HCT116 (cell line): Measurements from ENCODE around the gene MXRA8. TPM values are rescaled to one million over a fixed set of nuclear protein-coding genes. Genes with fewer than 3 reads are reported as not detected.

ENCODE experiments used
- ATAC-seq: fragments of 200-7000 bp; cut with Tn5 transposase; 2 replicates; pipeline ENCODE4 v1.9.1; 2020; ENCODE audit warnings: mild to moderate bottlenecking, moderate library complexity
- BruUV-seq: library from RNA; stranded (reverse); fragments of 400-500 nt; replicated peaks from 2 replicates; lab custom pipeline; 2021; lab: Mats Ljungman, UMichigan
- CTCF ChIA-PET: fragments of 300-600 bp; sonication (Branson Sonifier 250); formaldehyde crosslinking; loops from one replicate; lab custom pipeline; 2021; ENCODE audit warnings: antibody characterized with exemption; lab: Charles Lee
- POLR2A ChIA-PET: fragments of 300-600, 350-600 bp; sonication (Branson Sonifier 250); formaldehyde crosslinking; loops from one replicate; lab custom pipeline; 2021; ENCODE audit warnings: antibody characterized with exemption; lab: Charles Lee
- RAD21 ChIA-PET, 2 experiments: fragments of 300-600 bp; sonication (Branson Sonifier 250); formaldehyde crosslinking; loops; one replicate each; lab custom pipeline; 2023; ENCODE audit warnings: low total read pairs in 2 of 2; ENCODE audit not compliant: uncharacterized antibody in 2 of 2, unreplicated experiment in 2 of 2, low non-redundant PET in 1 of 2; lab: Charles Lee
- DNase-seq: peaks from one replicate; pipeline ENCODE4 v3.0.0-alpha.2; 2010; ENCODE audit warnings: low read depth, low spot score
- H2AFZ ChIP-seq: fragments of 200-600 bp; shearing (Covaris generic), sonication (generic); 2 replicates; pipeline ENCODE4 v1.6.1; 2017; ENCODE audit warnings: low read depth, mixed run types, mixed read lengths, antibody characterized with exemption, low read length; ENCODE audit not compliant: poor library complexity, severe bottlenecking
- H3K27ac ChIP-seq: 2 replicates; pipeline ENCODE4 v1.5.1; 2012; ENCODE audit warnings: low read depth, low read length
- H3K27me3 ChIP-seq: fragments of 200-600 bp; sonication (generic); 2 replicates; pipeline ENCODE4 v1.6.1; 2016; ENCODE audit warnings: mixed run types, low read length, mixed read lengths; ENCODE audit not compliant: insufficient read depth
- H3K36me3 ChIP-seq, 2 experiments: fragments of 200-500 bp in 1 of 2; fragments of 200-600 bp in 1 of 2; sonication (Bioruptor generic) in 1 of 2; sonication (generic) in 1 of 2; 2 replicates each; pipeline versions ENCODE4 v1.5.1 to v1.6.1; 2014 to 2016; ENCODE audit warnings: low read length in 2 of 2, inconsistent platforms in 1 of 2, mixed read lengths in 1 of 2, mixed run types in 1 of 2; ENCODE audit not compliant: insufficient read depth in 2 of 2, control insufficient read depth in 1 of 2
- H3K4me1 ChIP-seq, 2 experiments: fragments of 200-600 bp in 1 of 2; sonication (generic) in 1 of 2; 2 replicates each; pipeline versions ENCODE4 v1.5.1 to v1.6.1; 2012 to 2017; ENCODE audit warnings: low read length in 2 of 2, inconsistent platforms in 1 of 2, mild to moderate bottlenecking in 1 of 2, mixed read lengths in 1 of 2, mixed run types in 1 of 2, moderate library complexity in 1 of 2; ENCODE audit not compliant: insufficient read depth in 2 of 2, control insufficient read depth in 1 of 2
- H3K4me2 ChIP-seq: fragments of 200-600 bp; sonication (generic); 2 replicates; pipeline ENCODE4 v1.6.1; 2017; ENCODE audit warnings: mixed run types, low read length, mixed read lengths
- H3K4me3 ChIP-seq, 2 experiments: fragments of 200-600 bp in 1 of 2; sonication (generic) in 1 of 2; replicated peaks in 1 of 2; 2 replicates each; pipeline ENCODE4 v1.5.1; 2011 to 2016; ENCODE audit warnings: low read length in 2 of 2, control low read depth in 1 of 2, low read depth in 1 of 2, mild to moderate bottlenecking in 1 of 2, mixed read lengths in 1 of 2, mixed run types in 1 of 2
- H3K79me2 ChIP-seq: fragments of 200-600 bp; sonication (generic); 2 replicates; pipeline ENCODE4 v1.6.1; 2017; ENCODE audit warnings: mild to moderate bottlenecking, mixed run types, low read length, moderate library complexity, mixed read lengths; ENCODE audit not compliant: insufficient read depth
- H3K9ac ChIP-seq: fragments of 200-600 bp; sonication (generic); 2 replicates; pipeline ENCODE4 v1.6.1; 2016; ENCODE audit warnings: low read length, mixed read lengths
- H3K9me2 ChIP-seq: fragments of 200-600 bp; sonication (generic), shearing (Covaris generic); 2 replicates; pipeline ENCODE4 v1.6.1; 2017; ENCODE audit warnings: mixed run types, mild to moderate bottlenecking, moderate library complexity; ENCODE audit not compliant: insufficient read depth
- H3K9me3 ChIP-seq, 2 experiments: fragments of 200-500 bp in 1 of 2; fragments of 200-600 bp in 1 of 2; sonication (Bioruptor generic) in 1 of 2; sonication (generic) in 1 of 2; 2 replicates each; pipeline ENCODE4 v1.6.1; 2014 to 2017; ENCODE audit warnings: low read length in 2 of 2, mixed read lengths in 2 of 2, inconsistent platforms in 1 of 2, low read depth in 1 of 2, mild to moderate bottlenecking in 1 of 2, mixed run types in 1 of 2, moderate library complexity in 1 of 2; ENCODE audit not compliant: control insufficient read depth in 1 of 2, insufficient read depth in 1 of 2
- H4K20me1 ChIP-seq: fragments of 200-600 bp; sonication (generic), shearing (Covaris generic); 2 replicates; pipeline ENCODE4 v1.6.1; 2017; ENCODE audit warnings: mixed run types, mild to moderate bottlenecking, moderate library complexity; ENCODE audit not compliant: insufficient read depth
- ATF3 ChIP-seq: IDR thresholded peaks from 2 replicates; pipeline ENCODE4 v1.6.1; 2012
- CBX3 ChIP-seq: IDR thresholded peaks from 2 replicates; pipeline ENCODE4 v1.6.1; 2012; ENCODE audit warnings: low read depth
- EGR1 ChIP-seq: IDR thresholded peaks from 2 replicates; pipeline ENCODE4 v1.6.1; 2012; ENCODE audit warnings: low read depth
- ELF1 ChIP-seq: IDR thresholded peaks from 2 replicates; pipeline ENCODE4 v1.6.1; 2012; ENCODE audit warnings: low read depth, borderline replicate concordance
- EZH2 ChIP-seq: fragments of 200-600 bp; sonication (generic); IDR thresholded peaks from 2 replicates; pipeline ENCODE4 v1.6.1; 2017; ENCODE audit warnings: antibody characterized with exemption, mixed run types
- EZH2phosphoT487 ChIP-seq: fragments of 200-600 bp; IDR thresholded peaks from 2 replicates; pipeline ENCODE4 v1.6.1; 2018; ENCODE audit warnings: antibody characterized with exemption, borderline replicate concordance
- FOSL1 ChIP-seq: IDR thresholded peaks from 2 replicates; pipeline ENCODE4 v1.6.1; 2012; ENCODE audit warnings: low read depth
- JUND ChIP-seq: IDR thresholded peaks from 2 replicates; pipeline ENCODE4 v1.6.1; 2012
- MAX ChIP-seq: IDR thresholded peaks from 2 replicates; pipeline ENCODE4 v1.6.1; 2012
- POLR2A ChIP-seq: IDR thresholded peaks from 2 replicates; pipeline ENCODE4 v1.7.0; 2011; ENCODE audit warnings: borderline replicate concordance; ENCODE audit not compliant: insufficient read depth, insufficient read length; ENCODE audit errors: extremely low read depth
- RAD21 ChIP-seq: IDR thresholded peaks from 2 replicates; pipeline ENCODE4 v1.6.1; 2012; ENCODE audit warnings: low read depth, mild to moderate bottlenecking
- SIN3A ChIP-seq: IDR thresholded peaks from 2 replicates; pipeline ENCODE4 v1.6.1; 2012; ENCODE audit warnings: low read depth
- SRF ChIP-seq: IDR thresholded peaks from 2 replicates; pipeline ENCODE4 v1.6.1; 2012; ENCODE audit warnings: low read depth
- TCF7L2 ChIP-seq: IDR thresholded peaks from 2 replicates; pipeline ENCODE4 v1.7.0; 2011; ENCODE audit warnings: borderline replicate concordance, inconsistent platforms; ENCODE audit not compliant: insufficient read depth, insufficient read length; ENCODE audit errors: extremely low read depth
- YY1 ChIP-seq: IDR thresholded peaks from 2 replicates; pipeline ENCODE4 v1.6.1; 2011; ENCODE audit warnings: low read length, low read depth, moderate library complexity, mild to moderate bottlenecking; ENCODE audit not compliant: insufficient replicate concordance; ENCODE audit errors: extremely low read depth
- ZFX ChIP-seq: fragments of 450-650 bp; IDR thresholded peaks from 2 replicates; pipeline ENCODE4 v1.6.1; 2017
- intact Hi-C: fragments of 100-400 bp; cut with micrococcal nuclease; formaldehyde crosslinking; loops from 2 replicates; pipeline ENCODE4 v1.10.0; 2022
- total RNA-seq: library from RNA; stranded (reverse); gene quantifications from one replicate; pipeline ENCODE4 v1.2.1, GENCODE V29; 2021; ENCODE audit not compliant: unreplicated experiment
- TF ChIP-seq, protein P1 (sequence below), 3 experiments: fragments of 200-600 bp in 1 of 3; sonication (generic) in 1 of 3; IDR thresholded peaks in 2 of 3; conservative IDR thresholded peaks in 1 of 3; 2 replicates each; pipeline ENCODE4 v1.5.1; 2012 to 2017; ENCODE audit warnings: low read depth in 2 of 3, low read length in 2 of 3, antibody characterized with exemption in 1 of 3, borderline replicate concordance in 1 of 3, control low read depth in 1 of 3, mild to moderate bottlenecking in 1 of 3, mixed read lengths in 1 of 3, mixed run types in 1 of 3, moderate library complexity in 1 of 3; ENCODE audit not compliant: insufficient read depth in 1 of 3
- TF ChIP-seq, protein P2 (sequence below): IDR thresholded peaks from 2 replicates; pipeline ENCODE4 v1.6.1; 2011; ENCODE audit warnings: mild to moderate bottlenecking, low read length, moderate library complexity; ENCODE audit not compliant: insufficient replicate concordance; ENCODE audit errors: extremely low read depth

Gene MXRA8
- total RNA-seq, 1 experiment from 2014 or later = 0.74 TPM

DNA sequence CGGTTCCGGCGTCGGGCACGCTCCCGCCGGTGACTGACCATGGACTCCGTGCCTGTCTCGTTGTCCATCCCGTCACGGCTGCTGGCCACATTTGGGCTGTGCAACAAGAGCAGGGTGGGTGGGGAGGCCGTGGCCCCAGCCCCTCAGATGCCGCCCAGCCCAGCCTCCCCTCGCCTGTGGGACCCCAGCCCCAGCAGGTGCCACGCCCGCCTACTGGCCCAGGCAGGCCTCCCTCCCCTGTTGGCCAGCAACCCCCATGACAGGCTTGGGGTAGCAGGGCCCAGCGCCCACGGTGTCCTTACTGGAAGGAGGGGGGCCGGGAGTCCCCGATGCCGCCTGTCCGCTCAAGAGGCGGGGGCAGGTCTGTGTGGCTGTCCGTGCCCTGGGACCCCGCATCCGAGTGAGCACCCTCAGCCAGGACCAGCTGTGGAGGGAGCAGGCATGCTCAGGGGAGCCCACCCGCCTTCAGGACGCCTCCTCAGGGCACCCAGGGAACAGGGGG is 16.2 kb downstream of the MXRA8 start:
- TF ChIP-seq FOSL1 (no peak), ELF1 (no peak), SRF (no peak), EZH2phosphoT487 (no peak), YY1 (no peak), MAX (no peak), EGR1 (no peak), JUND (no peak), SIN3A (no peak), EZH2 (no peak), CBX3 (no peak), TCF7L2 (no peak), POLR2A (no peak), ZFX (no peak), ATF3 (no peak), RAD21 (no peak)
- TF ChIP-seq, protein P1, sequence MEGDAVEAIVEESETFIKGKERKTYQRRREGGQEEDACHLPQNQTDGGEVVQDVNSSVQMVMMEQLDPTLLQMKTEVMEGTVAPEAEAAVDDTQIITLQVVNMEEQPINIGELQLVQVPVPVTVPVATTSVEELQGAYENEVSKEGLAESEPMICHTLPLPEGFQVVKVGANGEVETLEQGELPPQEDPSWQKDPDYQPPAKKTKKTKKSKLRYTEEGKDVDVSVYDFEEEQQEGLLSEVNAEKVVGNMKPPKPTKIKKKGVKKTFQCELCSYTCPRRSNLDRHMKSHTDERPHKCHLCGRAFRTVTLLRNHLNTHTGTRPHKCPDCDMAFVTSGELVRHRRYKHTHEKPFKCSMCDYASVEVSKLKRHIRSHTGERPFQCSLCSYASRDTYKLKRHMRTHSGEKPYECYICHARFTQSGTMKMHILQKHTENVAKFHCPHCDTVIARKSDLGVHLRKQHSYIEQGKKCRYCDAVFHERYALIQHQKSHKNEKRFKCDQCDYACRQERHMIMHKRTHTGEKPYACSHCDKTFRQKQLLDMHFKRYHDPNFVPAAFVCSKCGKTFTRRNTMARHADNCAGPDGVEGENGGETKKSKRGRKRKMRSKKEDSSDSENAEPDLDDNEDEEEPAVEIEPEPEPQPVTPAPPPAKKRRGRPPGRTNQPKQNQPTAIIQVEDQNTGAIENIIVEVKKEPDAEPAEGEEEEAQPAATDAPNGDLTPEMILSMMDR (IDR thresholded peaks at IDR 0.05 in 2 of 3, conservative IDR thresholded peaks at IDR 0.05 in 1 of 3; ENCODE audit: borderline replicate concordance in 1 of 3, insufficient read depth in 1 of 3, low read depth in 2 of 3, low read length in 2 of 3) = no peak
- TF ChIP-seq, protein P2, sequence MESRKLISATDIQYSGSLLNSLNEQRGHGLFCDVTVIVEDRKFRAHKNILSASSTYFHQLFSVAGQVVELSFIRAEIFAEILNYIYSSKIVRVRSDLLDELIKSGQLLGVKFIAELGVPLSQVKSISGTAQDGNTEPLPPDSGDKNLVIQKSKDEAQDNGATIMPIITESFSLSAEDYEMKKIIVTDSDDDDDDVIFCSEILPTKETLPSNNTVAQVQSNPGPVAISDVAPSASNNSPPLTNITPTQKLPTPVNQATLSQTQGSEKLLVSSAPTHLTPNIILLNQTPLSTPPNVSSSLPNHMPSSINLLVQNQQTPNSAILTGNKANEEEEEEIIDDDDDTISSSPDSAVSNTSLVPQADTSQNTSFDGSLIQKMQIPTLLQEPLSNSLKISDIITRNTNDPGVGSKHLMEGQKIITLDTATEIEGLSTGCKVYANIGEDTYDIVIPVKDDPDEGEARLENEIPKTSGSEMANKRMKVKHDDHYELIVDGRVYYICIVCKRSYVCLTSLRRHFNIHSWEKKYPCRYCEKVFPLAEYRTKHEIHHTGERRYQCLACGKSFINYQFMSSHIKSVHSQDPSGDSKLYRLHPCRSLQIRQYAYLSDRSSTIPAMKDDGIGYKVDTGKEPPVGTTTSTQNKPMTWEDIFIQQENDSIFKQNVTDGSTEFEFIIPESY = no peak
- H3K4me3 ChIP-seq = no peak overlapping the region
- no peaks in the 10 kb centered on the region for H3K9me2 ChIP-seq
- ChIA-PET POLR2A (no interaction called here), CTCF (no interaction called here), RAD21 (no interaction called here)
- no peak overlapping the region for H2AFZ ChIP-seq
- peaks cover 7 to 35% of the 10 kb centered on the region in 2 experiments; a peak in 3 of 4 replicates for H3K36me3 ChIP-seq
- H3K4me2 ChIP-seq = no peak overlapping the region
- ATAC-seq (no peak), DNase-seq (no peak)
- H3K4me1 ChIP-seq = peaks cover 36 to 66% of the 10 kb centered on the region in 2 experiments
- peak overlapping the region; percentile 100; the same call in 1 of the 2 replicates for H3K27ac ChIP-seq
- H3K9ac ChIP-seq = no peak overlapping the region
- no peaks in the 10 kb centered on the region for H3K9me3 ChIP-seq
- H3K79me2 ChIP-seq = peaks cover 70% of the 10 kb centered on the region
- H4K20me1 ChIP-seq = peaks cover 4% of the 10 kb centered on the region; the same call in 1 of the 2 replicates
- no peaks in the 10 kb centered on the region for H3K27me3 ChIP-seq
- intact Hi-C loops = loop anchor here (10.0 kb wide), 1 partner anchor 273 kb away; the partner anchor contains the start of gene MIB2
- BruUV-seq = no TSS peak
